AG04450 (cell line): ENCODE results near the gene APOL4. TPM values are rescaled to one million over a fixed set of nuclear protein-coding genes. Genes with fewer than 3 reads are reported as not detected.
"Not testable (repeated sequence)": the region's sequence is repeated elsewhere in the genome, so short reads cannot be mapped to it uniquely, and the experiment has no call there.

Experiments
- CTCF ChIA-PET: fragments of 300-600, 350-600 bp; formaldehyde crosslinking; extraction: SDS; loops from one replicate; lab custom pipeline; 2022; ENCODE audit warnings: antibody characterized with exemption, inconsistent platforms; lab: Charles Lee
- POLR2A ChIA-PET: fragments of 350-600 bp; formaldehyde crosslinking; extraction: SDS; loops from one replicate; lab custom pipeline; 2021; ENCODE audit warnings: antibody characterized with exemption, inconsistent platforms; lab: Yijun Ruan, JAX
- DNase-seq: peaks from one replicate; pipeline ENCODE4 v3.0.0-alpha.2; 2011; ENCODE audit warnings: low read depth, low spot score
- H3K27ac ChIP-seq: one replicate; pipeline ENCODE4 v1.5.1; 2012; ENCODE audit warnings: low read depth, low read length, control low read depth
- H3K27me3 ChIP-seq: one replicate; pipeline ENCODE4 v1.6.0; 2012; ENCODE audit warnings: low read length; ENCODE audit not compliant: control insufficient read depth, insufficient read depth
- H3K4me3 ChIP-seq: 2 replicates; pipeline ENCODE4 v1.5.1; 2011; ENCODE audit warnings: mild to moderate bottlenecking, low read depth, low read length, control low read depth
- H3K9me3 ChIP-seq: 2 replicates; pipeline ENCODE4 v1.5.1; 2012; ENCODE audit warnings: low read length; ENCODE audit not compliant: control insufficient read depth, insufficient read depth
- CTCF ChIP-seq: IDR thresholded peaks from 2 replicates; pipeline ENCODE4 v1.5.1; 2011; ENCODE audit warnings: low read depth, low read length, control low read depth, inconsistent platforms
- polyA plus RNA-seq: library from polyadenylated mRNA; depleted of rRNA; stranded (reverse); fragments of >200 nt; gene quantifications from 2 replicates; pipeline ENCODE4 v1.2.3, GENCODE V29; 2011

APOL4 gene
- polyA plus RNA-seq, 1 experiment: 0.21 TPM

- DNase-seq: no peak
- ChIA-PET POLR2A (interaction anchor here (0.9 kb wide), 1 partner anchor 10 kb away, joined by 4 read pairs; the partner anchor contains the start of gene APOL2), CTCF (no interaction called here)
- no peaks in the 10 kb centered on the region for H3K9me3 ChIP-seq
- no peak overlapping the region for H3K27ac ChIP-seq
- no peak for TF ChIP-seq CTCF
- no peaks in the 10 kb centered on the region for H3K27me3 ChIP-seq
- H3K4me3 ChIP-seq: no peak overlapping the region
Measured at GRCh38 chr22:36228944-36229343, 27.3 kb upstream of the APOL4 start.

- H3K4me3 ChIP-seq, DNase-seq, H3K27me3 ChIP-seq, H3K9me3 ChIP-seq, H3K27ac ChIP-seq: not testable (repeated sequence)
- POLR2A ChIA-PET: interaction anchor here (0.9 kb wide), 1 partner anchor 11 kb away, joined by 4 read pairs; the partner anchor contains the start of gene APOL2
- CTCF ChIA-PET: interaction anchor here (1.2 kb wide), 1 partner anchor 11 kb away, joined by 6 read pairs; the partner anchor contains the start of gene APOL2
Measured at GRCh38 chr22:36228369-36228768, 26.8 kb upstream of the APOL4 start.

GRCh38 chr22:36227806-36228205 lies 26.2 kb upstream of the APOL4 start:
- TF ChIP-seq CTCF: no peak
- DNase-seq: no peak
- ChIA-PET POLR2A (no interaction called here), CTCF (interaction anchor here (0.6 to 1.2 kb wide), 3 partner anchors 12 to 259 kb away, joined by 3 to 6 read pairs (median 4); partner anchors contain the start of gene APOL2)
- Histone ChIP-seq H3K27ac (no peak overlapping the region), H3K4me3 (no peak overlapping the region), H3K9me3 (no peaks in the 10 kb centered on the region), H3K27me3 (peaks cover 6% of the 10 kb centered on the region)

- ChIA-PET POLR2A (interaction anchor here (0.9 kb wide), 1 partner anchor 23 kb away, joined by 3 read pairs; no protein-coding TSS in a partner anchor), CTCF (interaction anchor here (0.6 to 1.2 kb wide), 3 partner anchors 12 to 259 kb away, joined by 3 to 6 read pairs (median 4); partner anchors contain the start of gene APOL2)
- Histone ChIP-seq H3K27me3 (peaks cover 6% of the 10 kb centered on the region), H3K27ac (no peak overlapping the region), H3K9me3 (no peaks in the 10 kb centered on the region), H3K4me3 (no peak overlapping the region)
- no peak for TF ChIP-seq CTCF
- no peak for DNase-seq
Measured at GRCh38 chr22:36227396-36227795, 25.8 kb upstream of the APOL4 start.

GRCh38 chr22:36226189-36226588 lies 24.6 kb upstream of the APOL4 start:
- Histone ChIP-seq H3K27ac (no peak overlapping the region), H3K27me3 (peaks cover 8% of the 10 kb centered on the region), H3K4me3 (no peak overlapping the region), H3K9me3 (no peaks in the 10 kb centered on the region)
- no peak for DNase-seq
- CTCF ChIA-PET: interaction anchor here (1.0 kb wide), 1 partner anchor 13 kb away, joined by 3 read pairs; the partner anchor contains the start of gene APOL2
- TF ChIP-seq CTCF: no peak
- POLR2A ChIA-PET: no interaction called here
